Measurements from ENCODE around the gene SESN1.

GRCh38 chr6:109102762-109103161 lies 8.1 kb upstream of the SESN1 start:
- TF ChIP-seq CTCF (optimal IDR thresholded peaks at IDR 0.05 in 1 of 3, IDR thresholded peaks at IDR 0.05 in 1 of 3, conservative IDR thresholded peaks at IDR 0.05 in 1 of 3; ENCODE audit: extremely low read depth in 1 of 3, insufficient read depth in 2 of 3, low read length in 3 of 3) (no peak), EZH2 (IDR thresholded peaks at IDR 0.05; ENCODE audit: low read length) (no peak)

Measured in keratinocyte (primary cell).